ENCODE results near the gene SENP1.

SENP1 gene

GRCh38 chr12:47999816-48000215 is 106.1 kb downstream of the SENP1 start:
- Histone ChIP-seq H3K36me3 (ENCODE audit: insufficient read depth, insufficient read length, low read length) (peaks cover 18% of the 10 kb centered on the region), H3K9me3 (ENCODE audit: insufficient read depth, low read length) (no peaks in the 10 kb centered on the region), H3K4me3 (ENCODE audit: insufficient read length, low read depth) (no peak overlapping the region), H3K4me1 (ENCODE audit: insufficient read depth, insufficient read length) (peaks cover 16% of the 10 kb centered on the region), H3K27me3 (ENCODE audit: insufficient read depth, insufficient read length) (peaks cover 86% of the 10 kb centered on the region), H3K9ac (ENCODE audit: insufficient read length, low read depth) (no peak overlapping the region)
- TF ChIP-seq YY1 (IDR thresholded peaks at IDR 0.05; ENCODE audit: insufficient read depth, insufficient read length) (no peak), SUZ12 (IDR thresholded peaks at IDR 0.05; ENCODE audit: extremely low read depth, insufficient read depth, insufficient read length) (no peak), ZNF274 (IDR thresholded peaks at IDR 0.05; ENCODE audit: low read depth, low read length) (no peak)
- DNase-seq (ENCODE audit: low read depth, low spot score), result no peak

- Histone ChIP-seq H3K4me3 (ENCODE audit: insufficient read length, low read depth) (no peak overlapping the region), H3K9me3 (ENCODE audit: insufficient read depth, low read length) (no peaks in the 10 kb centered on the region), H3K9ac (ENCODE audit: insufficient read length, low read depth) (no peak overlapping the region), H3K27me3 (ENCODE audit: insufficient read depth, insufficient read length) (peaks cover 81% of the 10 kb centered on the region), H3K36me3 (ENCODE audit: insufficient read depth, insufficient read length, low read length) (peaks cover 31% of the 10 kb centered on the region), H3K4me1 (ENCODE audit: insufficient read depth, insufficient read length) (peaks cover 4% of the 10 kb centered on the region)
- TF ChIP-seq SUZ12 (IDR thresholded peaks at IDR 0.05; ENCODE audit: extremely low read depth, insufficient read depth, insufficient read length), result no peak
- DNase-seq (ENCODE audit: low read depth, low spot score), result no peak
Measured at GRCh38 chr12:47997321-47997720, 108.6 kb downstream of the SENP1 start.

- Histone ChIP-seq H3K4me1 (ENCODE audit: insufficient read depth, insufficient read length) (peaks cover 8% of the 10 kb centered on the region), H3K36me3 (ENCODE audit: insufficient read depth, insufficient read length, low read length) (peaks cover 31% of the 10 kb centered on the region), H3K9me3 (ENCODE audit: insufficient read depth, low read length) (no peaks in the 10 kb centered on the region), H3K9ac (ENCODE audit: insufficient read length, low read depth) (no peak overlapping the region), H3K4me3 (ENCODE audit: insufficient read length, low read depth) (no peak overlapping the region), H3K27me3 (ENCODE audit: insufficient read depth, insufficient read length) (peaks cover 86% of the 10 kb centered on the region)
- no peak for DNase-seq (ENCODE audit: low read depth, low spot score)
- TF ChIP-seq YY1 (IDR thresholded peaks at IDR 0.05; ENCODE audit: insufficient read depth, insufficient read length) (no peak), SUZ12 (IDR thresholded peaks at IDR 0.05; ENCODE audit: extremely low read depth, insufficient read depth, insufficient read length) (no peak), ZNF274 (IDR thresholded peaks at IDR 0.05; ENCODE audit: low read depth, low read length) (no peak)
Measured at GRCh38 chr12:47995981-47996401, 109.9 kb downstream of the SENP1 start.

- Histone ChIP-seq H3K9me3 (ENCODE audit: insufficient read depth, low read length) (no peaks in the 10 kb centered on the region), H3K4me1 (ENCODE audit: insufficient read depth, insufficient read length) (peaks cover 14% of the 10 kb centered on the region), H3K36me3 (ENCODE audit: insufficient read depth, insufficient read length, low read length) (peaks cover 31% of the 10 kb centered on the region), H3K27me3 (ENCODE audit: insufficient read depth, insufficient read length) (peaks cover 81% of the 10 kb centered on the region), H3K9ac (ENCODE audit: insufficient read length, low read depth) (no peak overlapping the region), H3K4me3 (ENCODE audit: insufficient read length, low read depth) (no peak overlapping the region)
- TF ChIP-seq SUZ12 (IDR thresholded peaks at IDR 0.05; ENCODE audit: extremely low read depth, insufficient read depth, insufficient read length) (no peak), YY1 (IDR thresholded peaks at IDR 0.05; ENCODE audit: insufficient read depth, insufficient read length) (no peak), ZNF274 (IDR thresholded peaks at IDR 0.05; ENCODE audit: low read depth, low read length) (no peak)
- DNase-seq (ENCODE audit: low read depth, low spot score), result no peak
Measured at GRCh38 chr12:47993491-47993890, 112.4 kb downstream of the SENP1 start.

Data from NT2/D1 (cell line).